Kidney (tissue), 14 donors: Measurements from ENCODE around the gene SORD. TPM values are rescaled to one million over a fixed set of nuclear protein-coding genes. Genes with fewer than 3 reads are reported as not detected.
A peak's percentile ranks its signal among the peaks of the same experiment; 100 is the strongest.

Experiments
- DNase-seq, 5 donors: peaks; one replicate each; pipeline ENCODE4 v3.0.0-alpha.2; 2013 to 2020
- FAIRE-seq: peaks from 2 replicates; lab custom pipeline; 2012; peaks lifted over from hg19 to GRCh38; lab: Jason Lieb, UNC
- H3K27ac ChIP-seq, 2 donors: one replicate each; pipeline ENCODE4 v1.7.0; 2013; ENCODE audit warnings: low read depth in 2 of 2, low read length in 2 of 2, inconsistent platforms in 1 of 2
- H3K27me3 ChIP-seq: one replicate; pipeline ENCODE4 v1.7.1; 2013; ENCODE audit warnings: low read length, inconsistent platforms; ENCODE audit not compliant: control insufficient read depth, insufficient read depth
- H3K36me3 ChIP-seq, 3 donors: one replicate each; pipeline versions ENCODE4 v1.7.0 to v1.7.1; 2013; ENCODE audit warnings: low read length in 3 of 3, control low read depth in 1 of 3, inconsistent platforms in 1 of 3; ENCODE audit not compliant: insufficient read depth in 3 of 3, control insufficient read depth in 2 of 3
- H3K4me1 ChIP-seq, 3 donors: one replicate each; pipeline versions ENCODE4 v1.7.0 to v1.7.1; 2013; ENCODE audit warnings: low read length in 3 of 3, inconsistent platforms in 1 of 3, low read depth in 1 of 3; ENCODE audit not compliant: control insufficient read depth in 2 of 3, insufficient read depth in 2 of 3
- H3K4me3 ChIP-seq, 3 donors: one replicate each; pipeline versions ENCODE4 v1.7.0 to v1.8.1; 2013; ENCODE audit warnings: low read length in 3 of 3, control low read depth in 1 of 3, inconsistent platforms in 1 of 3
- H3K9ac ChIP-seq, 3 donors: one replicate each; pipeline versions ENCODE4 v1.7.0 to v1.7.1; 2013; ENCODE audit warnings: low read length in 3 of 3, control low read depth in 1 of 3, inconsistent platforms in 1 of 3
- H3K9me3 ChIP-seq, 3 donors: one replicate each; pipeline versions ENCODE4 v1.7.0 to v1.7.1; 2013; ENCODE audit warnings: low read length in 3 of 3, control low read depth in 1 of 3, inconsistent platforms in 1 of 3; ENCODE audit not compliant: control insufficient read depth in 2 of 3, insufficient read depth in 1 of 3
- CTCF ChIP-seq: IDR thresholded peaks from 3 replicates; pipeline ENCODE4 v1.5.1; 2012; ENCODE audit warnings: mild to moderate bottlenecking, moderate library complexity, borderline replicate concordance; ENCODE audit not compliant: insufficient read depth; ENCODE audit errors: extremely low read depth
- intact Hi-C: fragments of 100-400 bp; cut with DNase I; formaldehyde crosslinking; loops from one replicate; pipeline ENCODE4 v1.11.1; 2022
- polyA plus RNA-seq: library from polyadenylated mRNA; stranded (reverse); fragments of 350-450 nt; fragmentation: Illumina TruSeq; extraction: RNeasy Lipid Tissue Mini Kit (QIAGEN cat#74804); gene quantifications from one replicate; pipeline ENCODE4 v1.2.3, GENCODE V29; 2014; ENCODE audit warnings: low read depth, low replicate concordance; ENCODE audit not compliant: insufficient read depth
- total RNA-seq: library from RNA; stranded (reverse); fragmentation: NEBNext Ultra II Directional; extraction: Animal tissue kit (Norgen Biotek cat#: 25700); gene quantifications from one replicate; pipeline ENCODE4 v1.2.1, GENCODE V29; 2021
- donor health status: control.
- donor health status: control.
- donor health status: control.
- donor health status: control.
- donor health status: control.
- donor health status: DM: yes; HTN: yes; CAD: no.
- donor health status: Normal renal cell carcinoma (clear cell type).

Gene SORD
- total and polyA plus RNA-seq, 2 donors from 2014 or later: 14.2 to 83.0 TPM

DNA sequence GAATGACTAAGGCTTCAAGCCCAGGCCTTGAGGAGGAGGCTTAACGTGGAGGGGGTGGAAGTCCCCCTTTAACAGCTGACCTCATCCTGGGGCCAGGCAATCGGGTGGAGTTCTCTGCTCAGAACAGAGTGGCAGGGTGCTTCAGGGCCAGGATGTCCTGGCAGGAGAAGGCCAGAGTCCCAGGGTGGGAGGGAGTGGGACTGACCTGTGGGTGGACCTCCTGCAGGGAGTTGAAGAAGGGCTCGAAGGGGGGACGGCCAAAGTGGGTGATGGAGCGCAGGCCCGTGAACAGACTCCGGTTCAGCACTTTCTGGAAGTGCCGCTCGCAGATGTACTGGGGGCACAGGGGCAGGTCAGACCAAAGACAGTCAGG lies 71.3 kb downstream of the SORD start:
- no peak for TF ChIP-seq CTCF
- Histone ChIP-seq H3K9me3 (no peaks in the 10 kb centered on the region), H3K27me3 (no peaks in the 10 kb centered on the region), H3K4me1 (no peaks in the 10 kb centered on the region), H3K27ac (no peak overlapping the region), H3K4me3 (no peak overlapping the region), H3K9ac (no peak overlapping the region), H3K36me3 (no peaks in the 10 kb centered on the region)
- FAIRE-seq (no peak), DNase-seq (peak in 1 of 5 donors; percentile 67)
- intact Hi-C loops: no loop called here

DNA sequence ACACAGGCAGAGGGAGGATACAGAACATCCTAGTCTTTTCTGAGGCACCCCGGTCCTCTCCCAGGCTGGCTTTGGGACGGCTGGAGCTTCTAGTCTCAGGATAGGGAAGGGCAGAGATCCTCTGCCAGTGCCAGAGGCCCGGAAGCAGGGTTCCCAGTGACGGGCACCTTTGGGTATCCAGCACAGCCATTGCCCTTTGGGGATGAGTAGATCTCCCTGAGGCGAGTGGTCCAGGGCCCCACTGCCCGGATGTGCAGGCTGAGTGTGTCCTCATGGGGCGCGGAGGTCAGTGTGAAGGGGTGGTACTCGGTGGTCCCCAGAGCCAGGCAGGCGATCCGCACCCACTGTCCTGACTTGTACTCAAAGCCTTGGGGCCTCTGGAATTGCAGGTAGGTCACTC lies 72.7 kb downstream of the SORD start:
- Histone ChIP-seq H3K27me3 (no peaks in the 10 kb centered on the region), H3K4me1 (no peaks in the 10 kb centered on the region), H3K4me3 (no peak overlapping the region), H3K9ac (no peak overlapping the region), H3K27ac (no peak overlapping the region), H3K36me3 (no peaks in the 10 kb centered on the region), H3K9me3 (no peaks in the 10 kb centered on the region)
- FAIRE-seq (no peak), DNase-seq (no peak)
- TF ChIP-seq CTCF: no peak
- intact Hi-C loops: no loop called here

- no peak overlapping the region for H3K9ac ChIP-seq
- no peak overlapping the region for H3K4me3 ChIP-seq
- DNase-seq (no peak), FAIRE-seq (no peak)
- no peaks in the 10 kb centered on the region for H3K27me3 ChIP-seq
- no peaks in the 10 kb centered on the region for H3K36me3 ChIP-seq
- intact Hi-C loops: no loop called here
- no peaks in the 10 kb centered on the region for H3K4me1 ChIP-seq
- TF ChIP-seq CTCF: no peak
- H3K9me3 ChIP-seq: no peaks in the 10 kb centered on the region
- H3K27ac ChIP-seq: no peak overlapping the region
These were observed 74.5 kb downstream of the SORD start for GRCh38 chr15:45097466-45097865.

- FAIRE-seq: no peak
- DNase-seq: peak in 1 of 5 donors; percentile 13
These were observed 76.7 kb downstream of the SORD start for GRCh38 chr15:45099549-45100165.

More at GRCh38 chr15:45099549-45100165, 76.7 kb downstream of the SORD start:
- H3K27ac ChIP-seq: no peak overlapping the region
- no peaks in the 10 kb centered on the region for H3K9me3 ChIP-seq
- H3K27me3 ChIP-seq: no peaks in the 10 kb centered on the region
- H3K36me3 ChIP-seq: no peaks in the 10 kb centered on the region
- intact Hi-C loops: no loop called here
- H3K4me1 ChIP-seq: no peaks in the 10 kb centered on the region
- H3K9ac ChIP-seq: no peak overlapping the region
- no peak overlapping the region for H3K4me3 ChIP-seq
- no peak for TF ChIP-seq CTCF
